Mesenchymal stem cell (in vitro differentiated cells and primary cell): ENCODE data around the gene NR3C2.

Experiments
- DNase-seq: peaks from one replicate; pipeline ENCODE4 v3.0.0-alpha.2; 2013
- H2AFZ ChIP-seq: one replicate; pipeline ENCODE4 v1.6.1; 2013; ENCODE audit warnings: low read depth, mild to moderate bottlenecking, control low read depth, inconsistent platforms, low read length, moderate library complexity
- H2AK5ac ChIP-seq: 2 replicates; pipeline ENCODE4 v1.6.1; 2013; ENCODE audit warnings: low read length, moderate library complexity, mild to moderate bottlenecking, inconsistent platforms; ENCODE audit not compliant: severe bottlenecking
- H2BK120ac ChIP-seq: one replicate; pipeline ENCODE4 v1.6.1; 2013; ENCODE audit warnings: low read depth, mild to moderate bottlenecking, inconsistent platforms, low read length, moderate library complexity
- H2BK12ac ChIP-seq, 2 experiments: one replicate each; pipeline ENCODE4 v1.6.1; 2013; ENCODE audit warnings: inconsistent platforms in 2 of 2, low read length in 2 of 2, mild to moderate bottlenecking in 2 of 2, moderate library complexity in 2 of 2, control low read depth in 1 of 2
- H2BK15ac ChIP-seq: one replicate; pipeline ENCODE4 v1.6.1; 2013; ENCODE audit warnings: mild to moderate bottlenecking, low read depth, inconsistent platforms; ENCODE audit not compliant: poor library complexity, severe bottlenecking
- H2BK5ac ChIP-seq: 2 replicates; pipeline ENCODE4 v1.6.1; 2013; ENCODE audit warnings: low read depth, mild to moderate bottlenecking, low read length, control low read depth, inconsistent platforms; ENCODE audit not compliant: poor library complexity, severe bottlenecking
- H3K14ac ChIP-seq, 2 experiments: one replicate each; pipeline ENCODE4 v1.6.1; 2013; ENCODE audit warnings: inconsistent platforms in 2 of 2, low read length in 2 of 2, control low read depth in 1 of 2, mild to moderate bottlenecking in 1 of 2, moderate library complexity in 1 of 2
- H3K18ac ChIP-seq, 2 experiments: one replicate each; pipeline ENCODE4 v1.6.1; 2013; ENCODE audit warnings: inconsistent platforms in 2 of 2, low read length in 2 of 2, control low read depth in 1 of 2, low read depth in 1 of 2, mild to moderate bottlenecking in 1 of 2
- H3K23ac ChIP-seq, 2 experiments: one replicate each; pipeline ENCODE4 v1.6.1; 2013; ENCODE audit warnings: inconsistent platforms in 2 of 2, low read length in 2 of 2, mild to moderate bottlenecking in 2 of 2, moderate library complexity in 2 of 2, control low read depth in 1 of 2
- H3K27ac ChIP-seq: 2 replicates; pipeline ENCODE4 v1.5.1; 2013; ENCODE audit warnings: mild to moderate bottlenecking, moderate library complexity, low read length, control low read depth, inconsistent platforms; ENCODE audit not compliant: poor library complexity, severe bottlenecking
- H3K27me3 ChIP-seq, 2 experiments: 2 replicates each; pipeline versions ENCODE4 v1.6.1 to v1.7.0; 2013; ENCODE audit warnings: low read length in 2 of 2, mild to moderate bottlenecking in 2 of 2, moderate library complexity in 2 of 2, control low read depth in 1 of 2, inconsistent platforms in 1 of 2; ENCODE audit not compliant: control insufficient read depth in 1 of 2, insufficient read depth in 1 of 2
- H3K36me3 ChIP-seq, 2 experiments: 2 replicates each; pipeline versions ENCODE4 v1.6.1 to v1.7.0; 2013; ENCODE audit warnings: low read length in 2 of 2, control low read depth in 1 of 2, inconsistent platforms in 1 of 2, low read depth in 1 of 2, mild to moderate bottlenecking in 1 of 2; ENCODE audit not compliant: insufficient read depth in 2 of 2, control insufficient read depth in 1 of 2
- H3K4ac ChIP-seq, 2 experiments: one replicate each; pipeline ENCODE4 v1.6.1; 2013; ENCODE audit warnings: inconsistent platforms in 2 of 2, low read length in 2 of 2, mild to moderate bottlenecking in 2 of 2, moderate library complexity in 2 of 2, control low read depth in 1 of 2, low read depth in 1 of 2
- H3K4me1 ChIP-seq: 2 replicates; pipeline ENCODE4 v1.6.1; 2013; ENCODE audit warnings: low read depth, low read length, control low read depth; ENCODE audit not compliant: control insufficient read depth, insufficient read depth
- H3K4me2 ChIP-seq: 2 replicates; pipeline ENCODE4 v1.6.1; 2013; ENCODE audit warnings: low read length, mild to moderate bottlenecking, inconsistent platforms; ENCODE audit not compliant: poor library complexity, severe bottlenecking
- H3K4me3 ChIP-seq, 2 experiments: 2 replicates each; pipeline versions ENCODE4 v1.5.1 to v1.7.0; 2013; ENCODE audit warnings: low read length in 2 of 2, mild to moderate bottlenecking in 2 of 2, control low read depth in 1 of 2, low read depth in 1 of 2; ENCODE audit not compliant: insufficient read depth in 1 of 2
- H3K79me1 ChIP-seq: replicated peaks from 2 replicates; pipeline ENCODE4 v1.6.1; 2013; ENCODE audit warnings: mild to moderate bottlenecking, control low read depth, low read length, inconsistent platforms; ENCODE audit not compliant: poor library complexity, severe bottlenecking
- H3K9ac ChIP-seq: 2 replicates; pipeline ENCODE4 v1.7.0; 2013; ENCODE audit warnings: mild to moderate bottlenecking, low read length, moderate library complexity
- H3K9me3 ChIP-seq: 2 replicates; pipeline ENCODE4 v1.7.0; 2013; ENCODE audit warnings: mild to moderate bottlenecking, low read length; ENCODE audit not compliant: control insufficient read depth
- H4K8ac ChIP-seq: one replicate; pipeline ENCODE4 v1.6.1; 2013; ENCODE audit warnings: inconsistent platforms, mild to moderate bottlenecking, low read length, moderate library complexity
- H4K91ac ChIP-seq: one replicate; pipeline ENCODE4 v1.6.1; 2013; ENCODE audit warnings: mild to moderate bottlenecking, low read length, inconsistent platforms
- WGBS: methylation state at CpG from one replicate; pipeline ENCODE4 v1.1.7; 2013; ENCODE audit warnings: mixed read lengths; 5-methylcytosine and 5-hydroxymethylcytosine counted together

NR3C2 gene

DNA sequence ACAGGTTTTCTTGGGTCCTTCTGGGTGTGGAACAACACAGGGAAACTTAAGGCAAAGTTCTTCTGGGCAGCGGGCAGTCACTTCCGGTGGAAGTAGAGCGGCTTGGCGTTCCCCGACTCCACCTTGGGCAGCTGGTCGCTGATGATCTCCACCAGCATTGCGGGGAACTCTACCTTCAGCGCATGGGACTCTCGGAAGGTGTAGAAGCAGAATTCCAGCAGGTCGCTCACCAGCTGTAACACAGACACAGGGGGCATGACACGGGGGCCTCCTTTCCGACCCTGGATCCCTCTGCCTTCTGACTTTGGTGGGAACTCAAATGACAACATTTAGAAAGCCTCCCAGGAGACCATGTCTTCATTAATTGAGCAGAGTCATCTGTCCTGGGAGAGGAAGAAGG, 360.9 kb downstream of the NR3C2 start:
- H2AFZ ChIP-seq = no peak overlapping the region
- H2BK120ac ChIP-seq = no peak overlapping the region
- H2BK12ac ChIP-seq = no peak overlapping the region
- H3K4ac ChIP-seq = no peak overlapping the region
- no peak overlapping the region for H3K27ac ChIP-seq
- H3K4me1 ChIP-seq = peaks cover 3% of the 10 kb centered on the region
- no peak overlapping the region for H3K4me2 ChIP-seq
- no peak overlapping the region for H3K23ac ChIP-seq
- H3K18ac ChIP-seq = no peak overlapping the region
- peaks cover 6% of the 10 kb centered on the region for H3K79me1 ChIP-seq
- no peaks in the 10 kb centered on the region for H3K27me3 ChIP-seq
- H3K14ac ChIP-seq = no peak overlapping the region
- H4K8ac ChIP-seq = no peak overlapping the region
- H4K91ac ChIP-seq = no peak overlapping the region
- no peak overlapping the region for H2BK15ac ChIP-seq
- no peak overlapping the region for H2AK5ac ChIP-seq
- peaks cover 24 to 52% of the 10 kb centered on the region in 2 experiments for H3K36me3 ChIP-seq
- no peaks in the 10 kb centered on the region for H3K9me3 ChIP-seq
- 97% methylated on average over 12 of the region's 12 CpGs for WGBS
- no peak overlapping the region for H2BK5ac ChIP-seq
- no peak overlapping the region for H3K9ac ChIP-seq
- DNase-seq = no peak
- no peak overlapping the region for H3K4me3 ChIP-seq

DNA sequence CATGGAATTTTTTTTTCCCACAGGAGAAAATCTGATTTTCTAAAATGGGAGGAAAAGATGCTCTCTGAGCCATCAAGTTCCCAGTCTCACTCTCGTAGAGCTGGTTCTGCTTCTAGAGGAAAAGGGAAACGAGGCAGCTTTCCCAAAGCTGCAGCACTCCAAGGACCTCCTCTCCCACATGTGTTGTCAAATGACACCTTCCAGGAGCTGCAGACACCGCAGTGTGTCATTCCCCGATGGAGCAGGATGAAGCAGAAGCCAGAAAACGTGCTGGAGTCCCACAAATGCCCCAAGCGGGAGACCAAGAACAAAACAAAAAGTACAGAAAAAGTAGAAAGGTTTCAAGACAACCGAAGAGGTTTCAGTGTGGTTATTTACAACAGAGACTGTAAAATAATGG, 362.3 kb downstream of the NR3C2 start:
- no peak for DNase-seq
- no peak overlapping the region for H4K8ac ChIP-seq
- H2AK5ac ChIP-seq = no peak overlapping the region
- no peak overlapping the region for H2AFZ ChIP-seq
- H2BK5ac ChIP-seq = no peak overlapping the region
- H3K18ac ChIP-seq = no peak overlapping the region
- no peak overlapping the region for H3K23ac ChIP-seq
- no peak overlapping the region for H3K27ac ChIP-seq
- no peak overlapping the region for H3K9ac ChIP-seq
- H3K4me2 ChIP-seq = no peak overlapping the region
- no peak overlapping the region for H3K14ac ChIP-seq
- WGBS = 84% methylated on average over 7 of the region's 7 CpGs
- H2BK15ac ChIP-seq = no peak overlapping the region
- H3K9me3 ChIP-seq = peaks cover 8% of the 10 kb centered on the region
- H3K4me3 ChIP-seq = no peak overlapping the region
- H4K91ac ChIP-seq = no peak overlapping the region
- no peak overlapping the region for H3K4ac ChIP-seq
- peaks cover 3% of the 10 kb centered on the region for H3K4me1 ChIP-seq
- no peak overlapping the region for H2BK120ac ChIP-seq
- H3K36me3 ChIP-seq = peaks cover 30 to 65% of the 10 kb centered on the region in 2 experiments
- H3K79me1 ChIP-seq = peaks cover 7% of the 10 kb centered on the region
- no peak overlapping the region for H2BK12ac ChIP-seq
- H3K27me3 ChIP-seq = no peaks in the 10 kb centered on the region

DNA sequence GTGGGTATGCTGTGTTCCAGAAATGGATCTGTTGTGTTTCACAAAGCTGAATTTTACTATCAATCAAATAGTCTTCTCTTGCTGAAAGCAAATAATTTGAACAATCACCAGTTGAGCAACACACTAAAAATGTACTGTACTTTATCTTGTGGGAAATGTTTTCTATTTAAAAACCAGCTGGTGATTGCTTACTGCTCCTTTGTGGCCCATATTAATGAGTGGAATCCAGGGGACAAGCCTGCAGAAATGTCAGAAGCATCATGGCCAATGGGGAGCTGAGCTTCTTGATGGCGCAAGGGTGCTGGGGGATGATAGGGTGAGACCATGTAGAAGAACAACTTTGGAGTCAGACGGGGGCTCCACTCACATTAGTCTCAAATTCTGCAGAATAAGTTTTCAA, 364.2 kb downstream of the NR3C2 start:
- Histone ChIP-seq H3K4me2 (no peak overlapping the region), H2BK120ac (no peak overlapping the region), H3K14ac (no peak overlapping the region), H2BK5ac (no peak overlapping the region), H3K23ac (no peak overlapping the region), H2AK5ac (no peak overlapping the region), H3K36me3 (peaks cover 45 to 84% of the 10 kb centered on the region in 2 experiments), H3K9me3 (peaks cover 13% of the 10 kb centered on the region), H4K91ac (no peak overlapping the region), H3K27me3 (no peaks in the 10 kb centered on the region), H3K4me1 (peaks cover 3% of the 10 kb centered on the region), H2AFZ (no peak overlapping the region), H3K4ac (no peak overlapping the region), H3K27ac (no peak overlapping the region), H2BK12ac (no peak overlapping the region), H2BK15ac (no peak overlapping the region), H3K9ac (no peak overlapping the region), H3K4me3 (no peak overlapping the region), H3K18ac (no peak overlapping the region), H3K79me1 (peaks cover 21% of the 10 kb centered on the region), H4K8ac (no peak overlapping the region)
- no peak for DNase-seq
- WGBS = 100% methylated on average over 2 of the region's 2 CpGs

GRCh38 chr4:148077581-148077980, 364.6 kb downstream of the NR3C2 start:
- H2BK12ac ChIP-seq = no peak overlapping the region
- H2BK15ac ChIP-seq = no peak overlapping the region
- no peak overlapping the region for H2BK120ac ChIP-seq
- WGBS = 100% methylated on average over 1 of the region's 1 CpG
- no peak overlapping the region for H3K23ac ChIP-seq
- no peak for DNase-seq
- H3K4me3 ChIP-seq = no peak overlapping the region
- H2AFZ ChIP-seq = no peak overlapping the region
- no peaks in the 10 kb centered on the region for H3K27me3 ChIP-seq
- H2AK5ac ChIP-seq = no peak overlapping the region
- no peak overlapping the region for H3K18ac ChIP-seq
- peaks cover 3% of the 10 kb centered on the region for H3K4me1 ChIP-seq
- no peak overlapping the region for H3K4me2 ChIP-seq
- H3K4ac ChIP-seq = no peak overlapping the region
- peaks cover 21% of the 10 kb centered on the region for H3K79me1 ChIP-seq
- no peak overlapping the region for H3K14ac ChIP-seq
- peaks cover 46 to 87% of the 10 kb centered on the region in 2 experiments for H3K36me3 ChIP-seq
- H2BK5ac ChIP-seq = no peak overlapping the region
- no peak overlapping the region for H4K8ac ChIP-seq
- no peak overlapping the region for H3K27ac ChIP-seq
- no peak overlapping the region for H3K9ac ChIP-seq
- H3K9me3 ChIP-seq = peaks cover 13% of the 10 kb centered on the region
- no peak overlapping the region for H4K91ac ChIP-seq
